ENCODE results near the gene STON1. TPM values are rescaled to one million over a fixed set of nuclear protein-coding genes. Genes with fewer than 3 reads are reported as not detected.

STON1 gene
- polyA plus RNA-seq, 1 donor from 2014 or later, result 2.8 TPM

DNA sequence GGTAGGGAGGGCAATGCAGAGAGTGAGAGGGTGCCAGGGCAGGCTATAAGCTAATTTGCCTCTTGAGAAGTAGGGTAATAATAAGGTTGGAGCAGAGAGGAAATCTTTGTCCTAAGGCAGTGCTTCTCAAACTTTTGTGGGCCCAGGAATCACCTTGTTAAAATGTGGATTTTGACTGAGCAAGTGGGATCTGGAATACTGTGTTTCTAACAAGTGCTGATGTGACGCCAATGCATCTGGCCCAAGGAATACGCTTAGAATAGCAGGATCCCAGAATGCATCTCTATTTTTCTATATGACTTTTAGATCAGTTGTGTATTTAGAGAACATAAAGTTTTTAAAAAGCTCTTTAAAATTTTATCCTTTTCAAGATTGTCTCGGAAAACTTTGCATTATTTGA, 58.0 kb downstream of the STON1 start:
- Histone ChIP-seq H3K9ac (ENCODE audit: low read length) (no peak overlapping the region), H2AFZ (ENCODE audit: low read depth, low read length) (no peak overlapping the region), H3K9me2 (ENCODE audit: insufficient read depth, low read length) (no peaks in the 10 kb centered on the region), H3K27ac (ENCODE audit: low read length) (no peak overlapping the region), H3K9me3 (ENCODE audit: low read length) (no peaks in the 10 kb centered on the region), H4K20me1 (ENCODE audit: insufficient read depth) (no peaks in the 10 kb centered on the region), H3K27me3 (ENCODE audit: insufficient read depth, low read depth, low read length) (no peaks in the 10 kb centered on the region), H3K4me3 (ENCODE audit: low read length) (no peak overlapping the region), H3F3A (ENCODE audit: insufficient read depth, low read length, poor library complexity, severe bottlenecking) (no peaks in the 10 kb centered on the region), H3K4me2 (ENCODE audit: low read length) (no peak overlapping the region), H3K79me2 (replicated peaks; ENCODE audit: insufficient read depth, low read length) (no peaks in the 10 kb centered on the region), H3K36me3 (ENCODE audit: insufficient read depth, low read length) (no peaks in the 10 kb centered on the region)
- TF ChIP-seq EZH2 (IDR thresholded peaks at IDR 0.05; ENCODE audit: borderline replicate concordance, insufficient read depth, low read length, poor library complexity, severe bottlenecking) (no peak), TAF1 (IDR thresholded peaks at IDR 0.05; ENCODE audit: low read depth) (no peak), SMC3 (conservative IDR thresholded peaks at IDR 0.05; ENCODE audit: poor library complexity) (no peak), MXI1 (conservative IDR thresholded peaks at IDR 0.05; ENCODE audit: poor library complexity, severe bottlenecking) (no peak), EP300 (conservative IDR thresholded peaks at IDR 0.05; ENCODE audit: poor library complexity, severe bottlenecking) (no peak), RAD21 (conservative IDR thresholded peaks at IDR 0.05) (no peak), POLR2AphosphoS5 (IDR thresholded peaks at IDR 0.05) (no peak)
- TF ChIP-seq, protein P1, sequence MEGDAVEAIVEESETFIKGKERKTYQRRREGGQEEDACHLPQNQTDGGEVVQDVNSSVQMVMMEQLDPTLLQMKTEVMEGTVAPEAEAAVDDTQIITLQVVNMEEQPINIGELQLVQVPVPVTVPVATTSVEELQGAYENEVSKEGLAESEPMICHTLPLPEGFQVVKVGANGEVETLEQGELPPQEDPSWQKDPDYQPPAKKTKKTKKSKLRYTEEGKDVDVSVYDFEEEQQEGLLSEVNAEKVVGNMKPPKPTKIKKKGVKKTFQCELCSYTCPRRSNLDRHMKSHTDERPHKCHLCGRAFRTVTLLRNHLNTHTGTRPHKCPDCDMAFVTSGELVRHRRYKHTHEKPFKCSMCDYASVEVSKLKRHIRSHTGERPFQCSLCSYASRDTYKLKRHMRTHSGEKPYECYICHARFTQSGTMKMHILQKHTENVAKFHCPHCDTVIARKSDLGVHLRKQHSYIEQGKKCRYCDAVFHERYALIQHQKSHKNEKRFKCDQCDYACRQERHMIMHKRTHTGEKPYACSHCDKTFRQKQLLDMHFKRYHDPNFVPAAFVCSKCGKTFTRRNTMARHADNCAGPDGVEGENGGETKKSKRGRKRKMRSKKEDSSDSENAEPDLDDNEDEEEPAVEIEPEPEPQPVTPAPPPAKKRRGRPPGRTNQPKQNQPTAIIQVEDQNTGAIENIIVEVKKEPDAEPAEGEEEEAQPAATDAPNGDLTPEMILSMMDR (IDR thresholded peaks at IDR 0.05; ENCODE audit: poor library complexity, severe bottlenecking), result no peak
- TF ChIP-seq, protein P2, sequence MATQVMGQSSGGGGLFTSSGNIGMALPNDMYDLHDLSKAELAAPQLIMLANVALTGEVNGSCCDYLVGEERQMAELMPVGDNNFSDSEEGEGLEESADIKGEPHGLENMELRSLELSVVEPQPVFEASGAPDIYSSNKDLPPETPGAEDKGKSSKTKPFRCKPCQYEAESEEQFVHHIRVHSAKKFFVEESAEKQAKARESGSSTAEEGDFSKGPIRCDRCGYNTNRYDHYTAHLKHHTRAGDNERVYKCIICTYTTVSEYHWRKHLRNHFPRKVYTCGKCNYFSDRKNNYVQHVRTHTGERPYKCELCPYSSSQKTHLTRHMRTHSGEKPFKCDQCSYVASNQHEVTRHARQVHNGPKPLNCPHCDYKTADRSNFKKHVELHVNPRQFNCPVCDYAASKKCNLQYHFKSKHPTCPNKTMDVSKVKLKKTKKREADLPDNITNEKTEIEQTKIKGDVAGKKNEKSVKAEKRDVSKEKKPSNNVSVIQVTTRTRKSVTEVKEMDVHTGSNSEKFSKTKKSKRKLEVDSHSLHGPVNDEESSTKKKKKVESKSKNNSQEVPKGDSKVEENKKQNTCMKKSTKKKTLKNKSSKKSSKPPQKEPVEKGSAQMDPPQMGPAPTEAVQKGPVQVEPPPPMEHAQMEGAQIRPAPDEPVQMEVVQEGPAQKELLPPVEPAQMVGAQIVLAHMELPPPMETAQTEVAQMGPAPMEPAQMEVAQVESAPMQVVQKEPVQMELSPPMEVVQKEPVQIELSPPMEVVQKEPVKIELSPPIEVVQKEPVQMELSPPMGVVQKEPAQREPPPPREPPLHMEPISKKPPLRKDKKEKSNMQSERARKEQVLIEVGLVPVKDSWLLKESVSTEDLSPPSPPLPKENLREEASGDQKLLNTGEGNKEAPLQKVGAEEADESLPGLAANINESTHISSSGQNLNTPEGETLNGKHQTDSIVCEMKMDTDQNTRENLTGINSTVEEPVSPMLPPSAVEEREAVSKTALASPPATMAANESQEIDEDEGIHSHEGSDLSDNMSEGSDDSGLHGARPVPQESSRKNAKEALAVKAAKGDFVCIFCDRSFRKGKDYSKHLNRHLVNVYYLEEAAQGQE (IDR thresholded peaks at IDR 0.05; ENCODE audit: borderline replicate concordance), result no peak

DNA sequence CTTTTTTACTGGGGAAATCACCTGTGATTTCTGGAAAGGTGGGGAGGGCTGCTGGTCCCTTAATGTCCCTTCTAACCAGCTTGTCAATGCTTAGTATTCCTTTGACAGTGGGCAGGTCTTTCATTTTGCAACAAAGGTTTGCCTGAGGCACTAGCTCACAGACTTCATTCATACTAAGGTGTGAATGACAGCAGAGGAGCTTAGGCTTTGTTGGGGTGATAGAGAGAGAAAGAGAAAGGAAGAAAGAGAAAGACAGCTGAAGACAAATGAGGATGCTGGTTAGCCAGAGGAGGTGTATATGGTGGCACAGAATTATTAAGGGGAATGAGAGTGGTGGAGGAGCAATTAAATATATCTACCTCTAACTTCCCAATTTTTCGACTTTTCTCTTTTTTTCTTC, 58.8 kb downstream of the STON1 start:
- Histone ChIP-seq H3K9me3 (ENCODE audit: low read length) (no peaks in the 10 kb centered on the region), H4K20me1 (ENCODE audit: insufficient read depth) (no peaks in the 10 kb centered on the region), H3K9ac (ENCODE audit: low read length) (no peak overlapping the region), H3K4me3 (ENCODE audit: low read length) (no peak overlapping the region), H3K9me2 (ENCODE audit: insufficient read depth, low read length) (no peaks in the 10 kb centered on the region), H3K36me3 (ENCODE audit: insufficient read depth, low read length) (no peaks in the 10 kb centered on the region), H3K27me3 (ENCODE audit: insufficient read depth, low read depth, low read length) (no peaks in the 10 kb centered on the region), H3K4me2 (ENCODE audit: low read length) (no peak overlapping the region), H2AFZ (ENCODE audit: low read depth, low read length) (no peak overlapping the region), H3K27ac (ENCODE audit: low read length) (no peak overlapping the region), H3K79me2 (replicated peaks; ENCODE audit: insufficient read depth, low read length) (no peaks in the 10 kb centered on the region), H3F3A (ENCODE audit: insufficient read depth, low read length, poor library complexity, severe bottlenecking) (no peaks in the 10 kb centered on the region)
- TF ChIP-seq SMC3 (conservative IDR thresholded peaks at IDR 0.05; ENCODE audit: poor library complexity) (no peak), RAD21 (conservative IDR thresholded peaks at IDR 0.05) (no peak), MXI1 (conservative IDR thresholded peaks at IDR 0.05; ENCODE audit: poor library complexity, severe bottlenecking) (no peak), POLR2AphosphoS5 (IDR thresholded peaks at IDR 0.05) (no peak), EP300 (conservative IDR thresholded peaks at IDR 0.05; ENCODE audit: poor library complexity, severe bottlenecking) (no peak)
- TF ChIP-seq, protein P2 (IDR thresholded peaks at IDR 0.05; ENCODE audit: borderline replicate concordance), result no peak
- TF ChIP-seq, protein P1 (IDR thresholded peaks at IDR 0.05; ENCODE audit: poor library complexity, severe bottlenecking), result no peak

Data from neural cell (in vitro differentiated cells).